Neuron (in vitro differentiated cells): Measurements from ENCODE around the gene CFAP299.

Experiments used
- H2AFZ ChIP-seq: one replicate; pipeline ENCODE4 v1.6.1; 2013; ENCODE audit warnings: low read depth, mild to moderate bottlenecking, inconsistent platforms, low read length, moderate library complexity
- H3K27me3 ChIP-seq: one replicate; pipeline ENCODE4 v1.6.1; 2013; ENCODE audit warnings: low read length; ENCODE audit not compliant: insufficient read depth
- H3K36me3 ChIP-seq: one replicate; pipeline ENCODE4 v1.6.1; 2013; ENCODE audit warnings: low read length; ENCODE audit not compliant: insufficient read depth
- H3K4me1 ChIP-seq: one replicate; pipeline ENCODE4 v1.6.1; 2013; ENCODE audit warnings: low read length; ENCODE audit not compliant: insufficient read depth
- H3K4me3 ChIP-seq: 2 replicates; pipeline ENCODE4 v1.5.1; 2013; ENCODE audit warnings: mild to moderate bottlenecking, low read length, moderate library complexity
- H3K9me3 ChIP-seq: one replicate; pipeline ENCODE4 v1.6.1; 2013; ENCODE audit warnings: low read length

The CFAP299 gene

DNA sequence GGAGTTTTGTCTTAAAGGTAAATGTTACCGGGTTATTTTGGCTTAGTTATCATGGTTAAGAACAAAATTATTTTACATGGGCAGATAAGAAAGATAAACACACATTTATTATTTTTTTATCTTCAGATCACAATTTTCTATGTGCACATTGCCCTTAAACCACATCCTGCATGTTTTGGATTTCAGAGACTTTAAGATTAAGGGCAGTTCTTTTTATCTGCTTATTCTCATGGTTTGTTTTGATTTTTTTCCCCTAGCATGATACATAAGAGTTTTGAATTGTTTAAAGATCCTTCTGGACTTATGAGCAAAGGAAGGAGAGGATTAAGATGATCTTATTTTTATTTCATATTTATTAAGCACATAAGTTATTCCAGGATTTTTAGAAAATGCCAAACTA lies 504.9 kb downstream of the CFAP299 start:
- no peaks in the 10 kb centered on the region for H3K4me1 ChIP-seq
- H2AFZ ChIP-seq = no peak overlapping the region
- no peaks in the 10 kb centered on the region for H3K9me3 ChIP-seq
- no peaks in the 10 kb centered on the region for H3K36me3 ChIP-seq
- H3K27me3 ChIP-seq = no peaks in the 10 kb centered on the region
- H3K4me3 ChIP-seq = no peak overlapping the region

DNA sequence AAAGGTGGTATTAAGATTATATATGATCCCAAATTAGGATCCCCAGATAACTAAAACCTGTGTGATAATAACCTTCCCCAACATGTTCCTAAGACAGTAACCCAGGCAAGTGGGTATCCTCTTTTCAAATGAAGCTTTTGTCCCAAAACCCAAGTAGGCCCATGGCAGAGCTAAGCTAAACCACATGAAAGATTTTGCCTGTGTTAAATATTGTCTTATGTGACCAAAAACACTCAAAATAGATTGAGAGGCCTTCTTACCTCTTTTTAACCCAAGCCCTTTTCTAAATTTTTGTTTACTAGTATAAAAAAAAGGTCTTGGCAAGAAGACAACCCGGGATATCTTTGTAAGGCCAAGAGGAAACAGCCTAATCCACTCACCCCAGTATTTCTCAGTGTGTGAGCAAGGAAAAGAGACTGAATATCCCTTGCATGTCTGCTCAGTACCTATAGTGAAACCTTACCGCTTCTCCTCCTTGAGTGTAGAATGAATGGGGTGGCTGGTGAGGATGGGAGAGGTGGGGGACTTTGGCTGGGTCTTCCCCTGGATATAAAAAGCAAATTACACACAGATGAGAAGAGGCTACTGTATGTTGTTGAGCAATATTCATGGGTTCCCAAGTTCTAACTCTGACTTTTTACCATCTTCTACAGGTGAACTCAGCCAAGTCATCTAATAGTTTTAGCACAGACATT lies 506.2 kb downstream of the CFAP299 start:
- H3K4me1 ChIP-seq = no peaks in the 10 kb centered on the region
- no peaks in the 10 kb centered on the region for H3K36me3 ChIP-seq
- no peaks in the 10 kb centered on the region for H3K27me3 ChIP-seq
- H2AFZ ChIP-seq = no peak overlapping the region
- H3K4me3 ChIP-seq = no peak overlapping the region
- no peaks in the 10 kb centered on the region for H3K9me3 ChIP-seq

DNA sequence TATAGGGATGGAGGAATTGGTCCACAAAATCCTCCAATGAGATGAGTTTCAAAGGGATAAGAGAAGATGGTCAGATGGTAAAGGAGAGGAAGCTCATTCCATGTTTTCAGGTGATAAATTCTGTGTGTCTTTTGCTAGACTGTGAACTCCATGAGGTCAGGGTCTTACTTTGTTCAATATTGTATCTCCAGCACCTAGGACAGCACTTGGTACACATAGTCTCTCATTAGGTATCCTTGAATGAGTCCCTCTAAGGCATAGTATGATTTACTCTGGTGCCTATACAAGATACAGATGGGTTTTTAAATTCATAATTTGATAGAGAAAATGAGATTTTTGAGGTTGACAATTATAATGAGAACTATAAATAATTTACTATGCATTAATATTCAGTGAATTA lies 510.7 kb downstream of the CFAP299 start:
- Histone ChIP-seq H3K4me3 (no peak overlapping the region), H2AFZ (no peak overlapping the region), H3K9me3 (no peaks in the 10 kb centered on the region), H3K27me3 (no peaks in the 10 kb centered on the region), H3K36me3 (no peaks in the 10 kb centered on the region), H3K4me1 (no peaks in the 10 kb centered on the region)

DNA sequence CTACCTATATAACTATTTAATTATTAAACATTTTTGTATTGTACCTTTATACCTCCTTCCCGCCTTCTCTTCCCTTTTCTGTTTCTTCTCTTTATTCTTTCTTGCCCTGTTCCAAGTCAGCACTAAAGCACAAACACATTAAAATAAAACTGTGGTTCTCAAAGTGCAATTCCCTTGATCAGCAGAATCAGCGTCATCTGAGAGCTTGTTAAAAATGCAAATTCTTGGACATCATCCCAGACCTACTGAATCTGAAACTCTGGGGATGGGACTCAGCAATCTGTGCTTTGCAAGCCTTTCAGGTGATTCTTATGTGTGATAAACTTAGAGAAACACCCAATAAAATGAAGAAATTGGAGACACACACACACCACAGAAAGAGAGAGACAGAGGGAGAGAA lies 516.5 kb downstream of the CFAP299 start:
- Histone ChIP-seq H3K4me1 (no peaks in the 10 kb centered on the region), H3K9me3 (no peaks in the 10 kb centered on the region), H2AFZ (no peak overlapping the region), H3K4me3 (no peak overlapping the region), H3K27me3 (no peaks in the 10 kb centered on the region), H3K36me3 (no peaks in the 10 kb centered on the region)

DNA sequence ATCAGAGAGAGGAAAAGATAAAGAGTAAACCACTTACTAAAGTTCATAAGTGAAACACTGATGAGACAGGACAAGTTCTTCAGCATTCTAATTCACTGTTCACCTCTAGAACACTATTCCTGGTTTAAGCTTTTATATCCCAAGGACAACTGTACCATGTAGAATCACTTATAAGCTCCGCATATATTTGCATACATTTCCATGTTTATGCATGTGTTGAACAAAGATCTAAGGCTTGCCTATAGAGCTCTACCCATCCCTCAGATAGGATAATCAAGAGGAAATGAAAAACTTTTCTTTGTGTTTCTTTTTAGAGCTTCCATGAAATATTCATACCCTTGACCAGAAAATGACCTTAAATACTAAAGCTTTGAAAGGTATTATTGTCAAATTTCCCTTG lies 538.0 kb downstream of the CFAP299 start:
- no peaks in the 10 kb centered on the region for H3K9me3 ChIP-seq
- no peaks in the 10 kb centered on the region for H3K4me1 ChIP-seq
- H2AFZ ChIP-seq = no peak overlapping the region
- no peak overlapping the region for H3K4me3 ChIP-seq
- no peaks in the 10 kb centered on the region for H3K27me3 ChIP-seq
- no peaks in the 10 kb centered on the region for H3K36me3 ChIP-seq

DNA sequence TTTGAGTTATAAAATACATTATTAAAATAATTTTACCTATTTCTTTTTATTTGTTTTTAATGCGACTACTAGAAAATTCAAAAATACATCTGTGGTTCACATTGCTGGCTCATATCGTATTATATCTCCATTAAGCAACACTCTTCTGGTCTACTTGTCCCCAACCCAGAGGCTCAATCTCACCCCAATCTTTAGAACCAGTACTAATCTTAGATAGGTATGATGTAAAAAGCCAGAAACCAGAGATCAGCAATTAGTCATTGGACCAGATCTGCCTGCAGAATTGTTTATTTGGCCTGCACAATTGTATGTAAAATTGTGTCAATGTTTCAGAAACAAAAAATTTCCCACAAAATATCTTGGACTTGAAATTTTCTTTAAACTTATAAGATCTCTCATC lies 539.4 kb downstream of the CFAP299 start:
- Histone ChIP-seq H3K4me3 (no peak overlapping the region), H3K4me1 (no peaks in the 10 kb centered on the region), H2AFZ (no peak overlapping the region), H3K27me3 (no peaks in the 10 kb centered on the region), H3K9me3 (no peaks in the 10 kb centered on the region), H3K36me3 (no peaks in the 10 kb centered on the region)

DNA sequence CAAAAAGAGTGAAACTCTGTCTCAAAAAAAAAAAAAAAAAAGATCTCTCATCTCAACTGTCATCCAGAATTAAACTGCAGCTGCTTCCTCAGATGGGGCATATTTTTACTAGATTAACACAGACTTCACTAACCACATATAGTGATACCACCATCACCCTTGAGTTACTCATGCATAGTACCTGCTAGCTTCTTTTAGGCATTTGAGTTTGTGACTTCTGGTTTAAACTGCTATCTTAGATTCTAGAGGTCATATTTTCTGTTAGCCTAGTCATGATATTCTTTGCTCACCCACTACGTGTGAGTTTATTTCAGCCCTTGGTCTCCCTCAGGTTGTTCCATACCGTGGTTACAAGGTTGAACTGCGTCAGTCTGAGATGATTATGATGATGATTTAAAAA lies 540.1 kb downstream of the CFAP299 start:
- Histone ChIP-seq H3K36me3 (no peaks in the 10 kb centered on the region), H3K4me1 (no peaks in the 10 kb centered on the region), H3K9me3 (no peaks in the 10 kb centered on the region), H2AFZ (no peak overlapping the region), H3K27me3 (no peaks in the 10 kb centered on the region), H3K4me3 (no peak overlapping the region)

DNA sequence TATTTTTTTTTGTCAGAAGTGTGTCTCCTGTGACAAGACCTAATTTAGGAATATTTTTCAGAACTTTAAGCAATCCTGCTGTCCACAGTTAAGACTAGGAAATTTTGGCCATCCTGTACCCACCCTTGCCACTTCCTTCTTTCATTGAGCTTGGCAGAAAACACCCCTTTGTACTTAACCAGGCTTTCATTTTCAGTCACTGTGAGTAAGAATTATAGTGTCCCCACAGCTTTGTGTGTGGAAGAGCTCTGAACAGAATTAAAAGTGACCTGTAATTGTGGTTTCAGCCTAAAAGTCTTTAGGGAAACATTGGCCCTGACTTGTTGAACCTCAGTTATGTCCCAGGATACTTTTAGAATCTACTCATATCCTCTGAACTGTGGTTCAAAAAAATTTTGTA lies 541.3 kb downstream of the CFAP299 start:
- Histone ChIP-seq H2AFZ (no peak overlapping the region), H3K4me1 (no peaks in the 10 kb centered on the region), H3K9me3 (no peaks in the 10 kb centered on the region), H3K36me3 (no peaks in the 10 kb centered on the region), H3K27me3 (no peaks in the 10 kb centered on the region), H3K4me3 (no peak overlapping the region)

DNA sequence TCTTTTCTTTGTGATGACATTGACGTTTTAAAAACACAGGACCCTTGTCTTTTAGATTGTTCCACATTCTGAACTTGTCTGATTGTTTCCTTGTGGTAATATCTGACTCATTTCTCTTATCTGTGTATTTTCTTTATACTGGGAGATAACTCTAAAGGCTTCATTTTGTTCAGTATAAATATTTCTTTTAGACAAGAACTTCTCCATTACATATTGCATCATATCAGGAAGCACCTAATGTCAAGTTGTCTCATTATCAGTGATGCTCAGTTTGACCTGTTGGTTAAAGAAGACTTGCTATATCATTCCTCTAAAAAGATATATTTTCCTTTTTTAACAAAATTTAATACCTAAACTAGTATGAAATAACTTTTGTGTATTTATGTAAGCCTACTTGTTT lies 542.7 kb downstream of the CFAP299 start:
- H3K9me3 ChIP-seq = no peaks in the 10 kb centered on the region
- H3K4me1 ChIP-seq = no peaks in the 10 kb centered on the region
- H3K36me3 ChIP-seq = no peaks in the 10 kb centered on the region
- no peaks in the 10 kb centered on the region for H3K27me3 ChIP-seq
- no peak overlapping the region for H2AFZ ChIP-seq
- H3K4me3 ChIP-seq = no peak overlapping the region

DNA sequence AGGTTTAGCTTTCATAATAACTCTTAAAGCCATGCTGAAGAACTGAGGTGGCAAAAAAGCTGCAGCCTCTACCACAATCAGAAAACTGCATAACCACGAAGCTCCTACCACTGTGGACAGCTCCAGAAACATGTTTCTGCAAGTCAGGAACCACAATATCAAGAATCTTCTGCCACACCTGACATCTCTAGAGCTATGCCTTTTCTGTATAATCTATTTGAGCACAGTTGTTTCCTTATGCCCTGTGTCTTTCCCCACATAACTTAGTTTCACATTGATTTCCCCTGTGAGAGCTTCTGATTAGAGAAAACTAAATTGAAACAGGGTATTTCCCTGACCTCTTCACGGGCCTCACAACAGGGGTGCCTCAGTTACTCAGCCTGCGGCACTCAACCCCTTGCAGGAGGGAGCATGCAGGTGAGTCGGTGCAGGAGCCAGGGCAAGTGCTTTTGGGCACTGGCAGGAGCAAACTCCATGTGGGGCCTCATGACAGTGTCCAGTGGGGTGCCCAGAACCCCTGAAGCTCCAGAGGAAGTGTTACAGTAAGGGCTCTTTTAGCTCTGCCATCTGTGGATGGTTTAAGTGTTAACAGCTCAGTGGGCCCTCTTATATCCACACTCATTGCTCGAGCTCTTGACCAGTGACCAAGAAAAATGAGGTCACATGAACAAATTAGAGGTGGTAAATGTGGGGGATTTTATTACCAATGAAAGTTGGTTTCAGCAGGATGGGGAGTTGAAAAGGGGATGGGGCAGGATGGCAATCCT lies 562.2 kb downstream of the CFAP299 start:
- Histone ChIP-seq H3K4me1 (no peaks in the 10 kb centered on the region), H2AFZ (no peak overlapping the region), H3K27me3 (no peaks in the 10 kb centered on the region), H3K9me3 (no peaks in the 10 kb centered on the region), H3K4me3 (no peak overlapping the region), H3K36me3 (no peaks in the 10 kb centered on the region)

DNA sequence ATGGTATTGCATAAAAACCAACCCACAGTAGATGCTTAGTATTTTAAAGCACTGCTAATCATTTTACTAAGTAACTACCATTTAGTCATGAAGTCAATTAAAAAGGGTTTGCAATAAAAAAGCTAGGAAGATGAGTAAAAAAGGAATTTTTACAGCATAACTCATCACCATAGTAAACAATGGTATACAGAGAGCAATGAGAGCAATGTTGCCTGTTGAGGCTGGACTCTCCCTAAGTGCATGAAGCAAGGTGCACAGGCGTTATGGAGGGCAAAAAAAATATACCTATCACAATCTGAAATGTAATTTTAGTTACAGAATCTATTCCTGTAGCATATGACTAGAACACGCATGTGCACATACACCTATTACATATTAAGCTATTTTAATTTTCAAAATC lies 565.4 kb downstream of the CFAP299 start:
- no peaks in the 10 kb centered on the region for H3K36me3 ChIP-seq
- H3K9me3 ChIP-seq = no peaks in the 10 kb centered on the region
- H3K4me3 ChIP-seq = no peak overlapping the region
- H3K27me3 ChIP-seq = no peaks in the 10 kb centered on the region
- H3K4me1 ChIP-seq = no peaks in the 10 kb centered on the region
- no peak overlapping the region for H2AFZ ChIP-seq

DNA sequence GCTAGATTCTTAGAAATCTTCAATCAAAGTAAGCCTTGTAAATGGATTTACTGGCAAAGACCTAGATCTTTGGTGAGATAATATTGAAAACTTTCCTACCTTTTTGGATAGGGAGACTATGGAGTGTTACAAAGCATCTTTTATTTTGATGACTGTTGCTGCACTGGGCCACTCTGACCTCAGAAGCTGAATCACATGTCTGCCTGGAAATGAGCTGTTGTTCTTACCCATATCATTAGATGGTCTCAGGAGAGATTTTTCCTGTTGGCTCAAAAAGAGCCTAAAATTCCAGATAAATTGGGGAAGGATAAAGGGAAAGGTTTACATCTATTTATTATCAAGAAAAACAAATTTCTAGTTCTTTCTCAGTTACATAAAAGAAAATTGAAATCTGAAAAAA lies 567.5 kb downstream of the CFAP299 start:
- Histone ChIP-seq H2AFZ (no peak overlapping the region), H3K27me3 (no peaks in the 10 kb centered on the region), H3K36me3 (no peaks in the 10 kb centered on the region), H3K4me1 (no peaks in the 10 kb centered on the region), H3K4me3 (no peak overlapping the region), H3K9me3 (no peaks in the 10 kb centered on the region)

DNA sequence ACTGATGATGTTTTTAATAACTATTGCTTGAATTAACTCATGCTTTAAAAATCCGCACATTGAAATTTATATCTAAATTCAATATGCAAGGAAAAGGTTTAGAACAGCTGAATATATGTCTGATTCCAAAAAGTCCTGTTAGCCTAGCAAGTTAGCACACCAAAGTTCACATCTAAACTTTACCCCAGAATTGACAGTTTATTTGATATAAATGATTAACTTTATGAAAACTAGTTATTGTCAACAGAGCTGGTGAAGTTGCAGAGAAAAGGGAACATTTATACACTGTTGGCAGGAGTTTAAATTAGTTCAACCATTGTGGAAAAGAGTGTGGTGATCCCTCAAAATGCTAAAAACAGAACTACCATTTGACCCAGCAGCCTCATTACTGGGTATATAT lies 574.4 kb downstream of the CFAP299 start:
- no peak overlapping the region for H3K4me3 ChIP-seq
- no peaks in the 10 kb centered on the region for H3K27me3 ChIP-seq
- no peak overlapping the region for H2AFZ ChIP-seq
- H3K9me3 ChIP-seq = no peaks in the 10 kb centered on the region
- no peaks in the 10 kb centered on the region for H3K4me1 ChIP-seq
- H3K36me3 ChIP-seq = no peaks in the 10 kb centered on the region

DNA sequence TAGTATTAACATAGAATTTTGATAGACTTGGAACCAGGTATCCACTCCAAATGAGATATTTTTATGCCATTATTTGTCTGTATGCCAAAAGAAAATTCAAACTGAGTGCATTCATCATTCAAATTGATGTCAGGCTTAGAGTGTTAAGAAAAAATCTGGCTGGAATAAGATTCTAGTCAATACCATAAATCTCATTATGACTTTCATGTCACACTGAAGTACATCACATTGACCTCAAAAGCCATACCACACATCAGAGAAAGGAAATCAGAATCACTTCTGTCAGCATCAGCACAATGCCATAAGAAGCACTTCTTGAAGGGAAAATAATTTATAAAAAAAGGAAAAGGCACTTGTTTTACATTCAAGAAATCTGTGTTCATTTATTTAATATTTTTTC lies 575.9 kb downstream of the CFAP299 start:
- Histone ChIP-seq H3K9me3 (no peaks in the 10 kb centered on the region), H3K36me3 (no peaks in the 10 kb centered on the region), H3K4me3 (no peak overlapping the region), H3K27me3 (no peaks in the 10 kb centered on the region), H3K4me1 (no peaks in the 10 kb centered on the region), H2AFZ (no peak overlapping the region)
